NCI-H446 treated with DMSO at 0.1 percent for 48 hours (cell line): ENCODE data around the gene BHLHE23.
"Not testable (repeated sequence)": the region's sequence is repeated elsewhere in the genome, so short reads cannot be mapped to it uniquely, and the experiment has no call there.

Source experiments
- DNase-seq: peaks from one replicate; lab custom pipeline; 2025; lab: John Stamatoyannopoulos, UW

BHLHE23 gene

GRCh38 chr20:62960446-62961309, 46.1 kb downstream of the BHLHE23 start:
- DNase-seq, result not testable (repeated sequence)

GRCh38 chr20:62959998-62960436, 46.7 kb downstream of the BHLHE23 start:
- DNase-seq, result no peak

DNA sequence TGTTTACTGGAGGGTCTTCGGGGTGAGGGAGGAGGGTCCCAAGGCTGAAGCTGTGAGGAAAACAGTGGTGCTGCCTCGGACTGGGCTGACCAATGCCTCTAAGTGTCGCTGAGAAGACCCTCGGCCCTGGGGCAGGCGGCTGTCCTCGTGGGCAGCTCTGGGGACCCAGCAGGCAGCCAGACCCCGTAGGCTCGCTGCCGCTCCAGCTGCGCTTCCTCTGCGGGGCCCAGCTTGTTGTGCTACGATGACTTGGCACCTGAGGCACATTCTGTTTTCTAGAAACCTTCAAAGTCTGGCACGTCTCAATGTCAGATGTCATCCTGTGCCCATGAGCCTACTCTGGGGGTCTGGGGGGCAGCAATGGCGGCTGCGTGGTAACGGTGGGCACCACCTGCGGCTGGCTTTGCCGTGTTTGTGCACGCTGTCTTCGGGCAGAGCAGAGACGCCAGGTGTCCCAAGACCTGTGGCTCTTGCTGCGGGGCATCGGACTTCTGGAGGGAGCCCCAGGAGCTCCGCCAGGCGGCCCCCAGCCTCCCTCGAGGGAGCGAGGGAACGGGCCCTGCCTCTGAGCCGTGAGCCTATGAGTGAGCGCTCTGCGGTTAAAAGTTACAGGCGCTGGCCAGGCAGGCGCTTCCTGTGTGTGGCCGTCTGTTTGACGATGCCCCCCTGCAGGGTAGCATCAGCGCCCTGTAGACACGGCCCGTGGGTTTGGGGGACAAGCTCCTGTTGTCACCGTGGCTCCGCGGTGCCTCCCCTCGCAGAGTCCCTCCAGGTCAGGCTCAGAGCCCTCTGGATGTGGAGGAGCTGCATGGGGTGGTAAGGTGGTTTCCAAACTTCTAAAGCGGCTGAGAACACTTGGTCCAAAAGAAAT, 47.4 kb downstream of the BHLHE23 start:
- DNase-seq, result no peak

GRCh38 chr20:62958388-62959100, 48.2 kb downstream of the BHLHE23 start:
- DNase-seq, result no peak

GRCh38 chr20:62957136-62958117, 49.3 kb downstream of the BHLHE23 start:
- no peak for DNase-seq

- DNase-seq, result no peak
Measured at GRCh38 chr20:62956387-62957135, 50.2 kb downstream of the BHLHE23 start.
